T-helper 17 cell (primary cell): ENCODE results near the gene KLF6. TPM values are rescaled to one million over a fixed set of nuclear protein-coding genes. Genes with fewer than 3 reads are reported as not detected.

Source experiments
- ATAC-seq: fragments of 150-1000 bp; cut with Tn5 transposase; 2 replicates; pipeline ENCODE4 v1.10.0; 2021; ENCODE audit warnings: mild to moderate bottlenecking, moderate library complexity
- DNase-seq, 3 donors: peaks; one replicate each; pipeline versions ENCODE4 v3.0.0 to v3.0.0-alpha.2; 2020 to 2021
- H3K9me3 ChIP-seq: one replicate; pipeline ENCODE4 v1.7.0; 2013; ENCODE audit warnings: low read length, mild to moderate bottlenecking; ENCODE audit not compliant: control insufficient read depth, poor library complexity, severe bottlenecking
- H3K27ac Mint-ChIP-seq: one replicate; pipeline ENCODE4 v1.8.0; 2022; ENCODE audit warnings: mild to moderate bottlenecking, moderate library complexity, mixed read lengths
- H3K27me3 Mint-ChIP-seq: one replicate; pipeline ENCODE4 v1.8.0; 2022; ENCODE audit warnings: mixed read lengths
- H3K36me3 Mint-ChIP-seq: one replicate; pipeline ENCODE4 v1.8.0; 2022; ENCODE audit warnings: low read depth, mixed read lengths
- H3K4me1 Mint-ChIP-seq: one replicate; pipeline ENCODE4 v1.8.0; 2022; ENCODE audit warnings: mild to moderate bottlenecking, mixed read lengths
- H3K4me3 Mint-ChIP-seq: one replicate; pipeline ENCODE4 v1.8.0; 2022; ENCODE audit warnings: mild to moderate bottlenecking, moderate library complexity, mixed read lengths
- total RNA-seq, 4 donors: library from RNA in 2 of 4; stranded (reverse) in 2 of 4; gene quantifications; one replicate each; pipeline ENCODE4 v1.2.3 and lab custom pipeline; 2022 to 2026

The KLF6 gene
- total RNA-seq, 2 donors from 2014 or later: 1,918 to 2,317 TPM

- Mint-ChIP-seq H3K27me3 (no peaks in the 10 kb centered on the region), H3K36me3 (no peaks in the 10 kb centered on the region), H3K4me1 (peaks cover under 1% of the 10 kb centered on the region), H3K4me3 (no peak overlapping the region), H3K27ac (no peak overlapping the region)
- no peaks in the 10 kb centered on the region for H3K9me3 ChIP-seq
- no peak for ATAC-seq
- no peak for DNase-seq
Measured at GRCh38 chr10:3822541-3823330, 37.7 kb upstream of the KLF6 start.

- no peaks in the 10 kb centered on the region for H3K27me3 Mint-ChIP-seq
- no peak overlapping the region for H3K27ac Mint-ChIP-seq
- H3K4me1 Mint-ChIP-seq: peaks cover 2% of the 10 kb centered on the region
Measured at GRCh38 chr10:3820255-3820654, 35.2 kb upstream of the KLF6 start.

GRCh38 chr10:3816995-3817394 lies 32.0 kb upstream of the KLF6 start:
- H3K4me3 Mint-ChIP-seq: no peak overlapping the region
- ATAC-seq (no peak), DNase-seq (no peak)
- H3K36me3 Mint-ChIP-seq: peaks cover 3% of the 10 kb centered on the region
- peaks cover 13% of the 10 kb centered on the region for H3K4me1 Mint-ChIP-seq
- H3K27me3 Mint-ChIP-seq: no peaks in the 10 kb centered on the region
- no peak overlapping the region for H3K27ac Mint-ChIP-seq
- H3K9me3 ChIP-seq: no peaks in the 10 kb centered on the region

More at GRCh38 chr10:3820255-3820654, 35.2 kb upstream of the KLF6 start:
- DNase-seq (no peak), ATAC-seq (no peak)
- no peaks in the 10 kb centered on the region for H3K9me3 ChIP-seq
- H3K36me3 Mint-ChIP-seq: peaks cover 3% of the 10 kb centered on the region
- H3K4me3 Mint-ChIP-seq: no peak overlapping the region

GRCh38 chr10:3814838-3815220 lies 29.8 kb upstream of the KLF6 start:
- Mint-ChIP-seq H3K27me3 (no peaks in the 10 kb centered on the region), H3K4me1 (peaks cover 28% of the 10 kb centered on the region), H3K27ac (no peak overlapping the region), H3K4me3 (peak overlapping the region; percentile 19), H3K36me3 (peaks cover 3% of the 10 kb centered on the region)
- no peak for ATAC-seq
- H3K9me3 ChIP-seq: no peaks in the 10 kb centered on the region
- DNase-seq: no peak

- Mint-ChIP-seq H3K27me3 (no peaks in the 10 kb centered on the region), H3K27ac (no peak overlapping the region), H3K4me1 (peaks cover 33% of the 10 kb centered on the region), H3K4me3 (no peak overlapping the region), H3K36me3 (peaks cover 3% of the 10 kb centered on the region)
- ATAC-seq (no peak), DNase-seq (no peak)
- no peaks in the 10 kb centered on the region for H3K9me3 ChIP-seq
Measured at GRCh38 chr10:3813986-3814837, 29.2 kb upstream of the KLF6 start.

GRCh38 chr10:3813267-3813666 lies 28.3 kb upstream of the KLF6 start:
- H3K36me3 Mint-ChIP-seq: peaks cover 3% of the 10 kb centered on the region
- H3K9me3 ChIP-seq: no peaks in the 10 kb centered on the region
- ATAC-seq: no peak
- DNase-seq: no peak
- peaks cover 41% of the 10 kb centered on the region for H3K4me1 Mint-ChIP-seq
- no peaks in the 10 kb centered on the region for H3K27me3 Mint-ChIP-seq
- H3K4me3 Mint-ChIP-seq: no peak overlapping the region
- H3K27ac Mint-ChIP-seq: no peak overlapping the region

GRCh38 chr10:3812141-3812540 lies 27.1 kb upstream of the KLF6 start:
- H3K9me3 ChIP-seq: no peaks in the 10 kb centered on the region
- Mint-ChIP-seq H3K4me3 (peak overlapping the region; percentile 83), H3K4me1 (peaks cover 48% of the 10 kb centered on the region), H3K27ac (no peak overlapping the region), H3K36me3 (no peaks in the 10 kb centered on the region), H3K27me3 (no peaks in the 10 kb centered on the region)
- DNase-seq (no peak), ATAC-seq (no peak)

GRCh38 chr10:3811291-3811870 lies 26.4 kb upstream of the KLF6 start:
- Mint-ChIP-seq H3K4me1 (peaks cover 56% of the 10 kb centered on the region), H3K27ac (no peak overlapping the region), H3K27me3 (no peaks in the 10 kb centered on the region), H3K4me3 (peak overlapping the region; percentile 83), H3K36me3 (no peaks in the 10 kb centered on the region)
- peak in 1 of 3 donors; percentile 25 for DNase-seq
- no peaks in the 10 kb centered on the region for H3K9me3 ChIP-seq
- peak; percentile 61 for ATAC-seq

GRCh38 chr10:3808689-3809199 lies 23.7 kb upstream of the KLF6 start:
- H3K4me3 Mint-ChIP-seq: peak overlapping the region; percentile 83
- no peaks in the 10 kb centered on the region for H3K9me3 ChIP-seq
- no peak for ATAC-seq
- H3K36me3 Mint-ChIP-seq: no peaks in the 10 kb centered on the region
- no peaks in the 10 kb centered on the region for H3K27me3 Mint-ChIP-seq
- peaks cover 72% of the 10 kb centered on the region for H3K4me1 Mint-ChIP-seq
- no peak for DNase-seq
- no peak overlapping the region for H3K27ac Mint-ChIP-seq

- ATAC-seq (no peak), DNase-seq (no peak)
- no peaks in the 10 kb centered on the region for H3K36me3 Mint-ChIP-seq
- H3K27ac Mint-ChIP-seq: no peak overlapping the region
- no peaks in the 10 kb centered on the region for H3K27me3 Mint-ChIP-seq
- H3K4me1 Mint-ChIP-seq: peaks cover 74% of the 10 kb centered on the region
- H3K4me3 Mint-ChIP-seq: peak overlapping the region; percentile 79
- H3K9me3 ChIP-seq: no peaks in the 10 kb centered on the region
Measured at GRCh38 chr10:3807928-3808496, 23.0 kb upstream of the KLF6 start.

GRCh38 chr10:3807211-3807927 lies 22.4 kb upstream of the KLF6 start:
- DNase-seq (no peak), ATAC-seq (no peak)
- no peaks in the 10 kb centered on the region for H3K36me3 Mint-ChIP-seq
- H3K4me1 Mint-ChIP-seq: peaks cover 74% of the 10 kb centered on the region
- H3K9me3 ChIP-seq: no peaks in the 10 kb centered on the region
- no peaks in the 10 kb centered on the region for H3K27me3 Mint-ChIP-seq
- H3K27ac Mint-ChIP-seq: no peak overlapping the region
- peak overlapping the region; percentile 79 for H3K4me3 Mint-ChIP-seq

- peaks cover 68% of the 10 kb centered on the region for H3K4me1 Mint-ChIP-seq
- no peak overlapping the region for H3K27ac Mint-ChIP-seq
Measured at GRCh38 chr10:3806603-3807002, 21.6 kb upstream of the KLF6 start.

More at GRCh38 chr10:3806603-3807002, 21.6 kb upstream of the KLF6 start:
- no peaks in the 10 kb centered on the region for H3K9me3 ChIP-seq
- DNase-seq (no peak), ATAC-seq (peak; percentile 12)
- Mint-ChIP-seq H3K36me3 (no peaks in the 10 kb centered on the region), H3K4me3 (peak overlapping the region; percentile 79), H3K27me3 (no peaks in the 10 kb centered on the region)
